ENCODE measurements around the gene CYTH1.

GRCh38 chr17:78687944-78688343 lies 94.1 kb downstream of the CYTH1 start:
- TF ChIP-seq CTCF (IDR thresholded peaks at IDR 0.05) (no peak), POLR2AphosphoS5 (IDR thresholded peaks at IDR 0.05; ENCODE audit: low read depth, low read length) (no peak), TCF7L2 (IDR thresholded peaks at IDR 0.05; ENCODE audit: low read depth, low read length) (no peak), REST (IDR thresholded peaks at IDR 0.05; ENCODE audit: insufficient read depth in 1 of 2, low read depth in 2 of 2, low read length in 1 of 2) (no peak), SIN3A (IDR thresholded peaks at IDR 0.05; ENCODE audit: borderline replicate concordance, insufficient read depth, low read depth, low read length) (no peak)
